SK-N-SH treated with all-trans-retinoic acid at 6 μM for 48 hours (cell line): ENCODE data around the gene GNG13.

Experiments used
- ATAC-seq: fragments of 200-7000 bp; cut with Tn5 transposase; 3 replicates; pipeline ENCODE4 v1.9.1; 2020; ENCODE audit warnings: mild to moderate bottlenecking, moderate library complexity
- BACH2 ChIP-seq: fragments of 250-450 bp; sonication (Bioruptor Pico); IDR thresholded peaks from 2 replicates; pipeline ENCODE4 v1.9.0; 2021; ENCODE audit warnings: mild to moderate bottlenecking, borderline replicate concordance
- CSDC2 ChIP-seq: fragments of 250-450 bp; sonication (Bioruptor Pico); IDR thresholded peaks from 2 replicates; pipeline ENCODE4 v1.5.0; 2020; ENCODE audit warnings: mild to moderate bottlenecking, moderate library complexity
- ESRRG ChIP-seq: fragments of 250-450 bp; sonication (Bioruptor Pico); IDR thresholded peaks from 2 replicates; pipeline ENCODE4 v1.6.1; 2021; ENCODE audit warnings: mild to moderate bottlenecking
- ISL1 ChIP-seq: fragments of 250-450 bp; sonication (Bioruptor Pico); IDR thresholded peaks from 2 replicates; pipeline ENCODE4 v2.1.2; 2022; ENCODE audit warnings: mild to moderate bottlenecking, moderate library complexity
- PPARA ChIP-seq: fragments of 250-450 bp; sonication (Bioruptor Pico); IDR thresholded peaks from 2 replicates; pipeline ENCODE4 v1.5.0; 2020; ENCODE audit warnings: mild to moderate bottlenecking, borderline replicate concordance
- RARB ChIP-seq: fragments of 250-450 bp; sonication (Bioruptor Pico); IDR thresholded peaks from 2 replicates; pipeline ENCODE4 v1.8.0; 2021; ENCODE audit warnings: mild to moderate bottlenecking, moderate library complexity
- TCF4 ChIP-seq: fragments of 250-450 bp; sonication (Bioruptor Pico); IDR thresholded peaks from 2 replicates; pipeline ENCODE4 v1.8.0; 2021; ENCODE audit warnings: mild to moderate bottlenecking, moderate library complexity, borderline replicate concordance
- ZC3H10 ChIP-seq: fragments of 250-450 bp; sonication (Bioruptor Pico); IDR thresholded peaks from 2 replicates; pipeline ENCODE4 v1.5.1; 2021; ENCODE audit warnings: mild to moderate bottlenecking, moderate library complexity
- ZNF565 ChIP-seq: fragments of 450-650 bp; formaldehyde crosslinking; conservative IDR thresholded peaks from 2 replicates; pipeline ENCODE4 v1.5.0; 2020; ENCODE audit warnings: low read depth, mild to moderate bottlenecking, moderate library complexity
- ZNF70 ChIP-seq: fragments of 450-650 bp; formaldehyde crosslinking; IDR thresholded peaks from 2 replicates; pipeline ENCODE4 v1.5.0; 2020; ENCODE audit warnings: mild to moderate bottlenecking, moderate library complexity
- ZNF8 ChIP-seq: fragments of 450-650 bp; formaldehyde crosslinking; IDR thresholded peaks from 2 replicates; pipeline ENCODE4 v1.5.0; 2020; ENCODE audit warnings: mild to moderate bottlenecking, moderate library complexity
- TF ChIP-seq, protein P1 (sequence below): fragments of 250-450 bp; sonication (Bioruptor Pico); IDR thresholded peaks from 2 replicates; pipeline ENCODE4 v1.5.0; 2020; ENCODE audit warnings: mild to moderate bottlenecking, moderate library complexity
- TF ChIP-seq, protein P2 (sequence below): fragments of 250-450 bp; sonication (Bioruptor Pico); IDR thresholded peaks from 2 replicates; pipeline ENCODE4 v1.8.0; 2020; ENCODE audit warnings: mild to moderate bottlenecking, moderate library complexity, borderline replicate concordance
- TF ChIP-seq, protein P3 (sequence below): fragments of 250-450 bp; sonication (Bioruptor Pico); IDR thresholded peaks from 2 replicates; pipeline ENCODE4 v1.5.1; 2021; ENCODE audit warnings: mild to moderate bottlenecking, moderate library complexity

Gene GNG13

DNA sequence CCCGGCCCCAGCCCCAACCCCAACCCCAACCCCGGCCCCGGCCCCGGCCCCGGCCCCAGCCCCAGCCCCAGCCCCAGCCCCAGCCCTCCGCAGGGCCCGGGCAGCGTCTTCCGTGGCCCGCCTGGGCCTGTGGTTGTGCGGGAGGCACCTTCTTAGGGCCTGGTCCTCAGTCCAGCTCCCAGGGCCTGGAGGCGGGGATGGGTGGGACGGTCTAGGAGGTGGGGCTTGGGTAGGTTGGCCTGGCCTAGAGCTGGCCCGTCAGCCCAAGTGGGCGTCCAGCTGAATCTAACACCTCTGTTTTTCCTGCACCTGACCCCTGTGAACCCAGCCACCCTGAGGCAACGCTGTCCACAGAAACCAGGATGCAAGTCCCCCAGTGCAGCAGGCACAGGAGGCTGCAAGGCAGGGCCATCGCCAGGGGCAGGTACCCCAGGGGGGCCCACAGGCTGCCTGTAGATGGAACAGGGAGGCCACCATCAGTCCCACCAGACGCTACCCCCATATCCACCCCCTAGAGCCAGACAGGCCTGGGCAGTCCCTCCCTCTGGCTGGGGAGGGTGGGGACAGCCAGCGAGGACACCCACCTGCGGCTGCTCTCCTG is 31.2 kb downstream of the GNG13 start (continued):
- TF ChIP-seq, protein P1, sequence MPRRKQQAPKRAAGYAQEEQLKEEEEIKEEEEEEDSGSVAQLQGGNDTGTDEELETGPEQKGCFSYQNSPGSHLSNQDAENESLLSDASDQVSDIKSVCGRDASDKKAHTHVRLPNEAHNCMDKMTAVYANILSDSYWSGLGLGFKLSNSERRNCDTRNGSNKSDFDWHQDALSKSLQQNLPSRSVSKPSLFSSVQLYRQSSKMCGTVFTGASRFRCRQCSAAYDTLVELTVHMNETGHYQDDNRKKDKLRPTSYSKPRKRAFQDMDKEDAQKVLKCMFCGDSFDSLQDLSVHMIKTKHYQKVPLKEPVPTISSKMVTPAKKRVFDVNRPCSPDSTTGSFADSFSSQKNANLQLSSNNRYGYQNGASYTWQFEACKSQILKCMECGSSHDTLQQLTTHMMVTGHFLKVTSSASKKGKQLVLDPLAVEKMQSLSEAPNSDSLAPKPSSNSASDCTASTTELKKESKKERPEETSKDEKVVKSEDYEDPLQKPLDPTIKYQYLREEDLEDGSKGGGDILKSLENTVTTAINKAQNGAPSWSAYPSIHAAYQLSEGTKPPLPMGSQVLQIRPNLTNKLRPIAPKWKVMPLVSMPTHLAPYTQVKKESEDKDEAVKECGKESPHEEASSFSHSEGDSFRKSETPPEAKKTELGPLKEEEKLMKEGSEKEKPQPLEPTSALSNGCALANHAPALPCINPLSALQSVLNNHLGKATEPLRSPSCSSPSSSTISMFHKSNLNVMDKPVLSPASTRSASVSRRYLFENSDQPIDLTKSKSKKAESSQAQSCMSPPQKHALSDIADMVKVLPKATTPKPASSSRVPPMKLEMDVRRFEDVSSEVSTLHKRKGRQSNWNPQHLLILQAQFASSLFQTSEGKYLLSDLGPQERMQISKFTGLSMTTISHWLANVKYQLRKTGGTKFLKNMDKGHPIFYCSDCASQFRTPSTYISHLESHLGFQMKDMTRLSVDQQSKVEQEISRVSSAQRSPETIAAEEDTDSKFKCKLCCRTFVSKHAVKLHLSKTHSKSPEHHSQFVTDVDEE (CRISPR knock-in tag) = no peak
- TF ChIP-seq TCF4 (no peak), ESRRG (CRISPR knock-in tag) (no peak), RARB (CRISPR knock-in tag) (no peak), ISL1 (CRISPR knock-in tag) (no peak)
- TF ChIP-seq, protein P2, sequence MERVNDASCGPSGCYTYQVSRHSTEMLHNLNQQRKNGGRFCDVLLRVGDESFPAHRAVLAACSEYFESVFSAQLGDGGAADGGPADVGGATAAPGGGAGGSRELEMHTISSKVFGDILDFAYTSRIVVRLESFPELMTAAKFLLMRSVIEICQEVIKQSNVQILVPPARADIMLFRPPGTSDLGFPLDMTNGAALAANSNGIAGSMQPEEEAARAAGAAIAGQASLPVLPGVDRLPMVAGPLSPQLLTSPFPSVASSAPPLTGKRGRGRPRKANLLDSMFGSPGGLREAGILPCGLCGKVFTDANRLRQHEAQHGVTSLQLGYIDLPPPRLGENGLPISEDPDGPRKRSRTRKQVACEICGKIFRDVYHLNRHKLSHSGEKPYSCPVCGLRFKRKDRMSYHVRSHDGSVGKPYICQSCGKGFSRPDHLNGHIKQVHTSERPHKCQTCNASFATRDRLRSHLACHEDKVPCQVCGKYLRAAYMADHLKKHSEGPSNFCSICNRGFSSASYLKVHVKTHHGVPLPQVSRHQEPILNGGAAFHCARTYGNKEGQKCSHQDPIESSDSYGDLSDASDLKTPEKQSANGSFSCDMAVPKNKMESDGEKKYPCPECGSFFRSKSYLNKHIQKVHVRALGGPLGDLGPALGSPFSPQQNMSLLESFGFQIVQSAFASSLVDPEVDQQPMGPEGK (CRISPR knock-in tag) = no peak

DNA sequence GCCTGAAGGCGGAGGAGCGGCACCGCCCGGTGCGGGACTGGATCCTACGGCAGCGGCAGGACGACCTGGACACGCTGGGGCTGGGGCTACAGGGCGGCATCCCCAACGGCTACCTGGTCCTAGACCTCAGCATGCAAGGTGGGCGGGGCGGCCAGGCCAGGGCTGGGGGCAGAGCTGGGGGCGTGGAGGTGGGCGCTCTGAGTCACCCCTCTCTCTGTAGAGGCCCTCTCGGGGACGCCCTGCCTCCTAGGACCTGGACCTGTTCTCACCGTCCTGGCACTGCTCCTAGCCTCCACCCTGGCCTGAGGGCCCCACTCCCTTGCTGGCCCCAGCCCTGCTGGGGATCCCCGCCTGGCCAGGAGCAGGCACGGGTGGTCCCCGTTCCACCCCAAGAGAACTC is 32.1 kb downstream of the GNG13 start:
- no peak for ATAC-seq
- TF ChIP-seq PPARA (CRISPR knock-in tag) = no peak
- no peak for TF ChIP-seq TCF4
- no peak for TF ChIP-seq CSDC2 (CRISPR knock-in tag)
- TF ChIP-seq ZC3H10 (CRISPR knock-in tag) = no peak
- no peak for TF ChIP-seq ZNF70 (CRISPR knock-in tag)
- no peak for TF ChIP-seq ESRRG (CRISPR knock-in tag)
- TF ChIP-seq, protein P1 (CRISPR knock-in tag) = no peak
- TF ChIP-seq, protein P3, sequence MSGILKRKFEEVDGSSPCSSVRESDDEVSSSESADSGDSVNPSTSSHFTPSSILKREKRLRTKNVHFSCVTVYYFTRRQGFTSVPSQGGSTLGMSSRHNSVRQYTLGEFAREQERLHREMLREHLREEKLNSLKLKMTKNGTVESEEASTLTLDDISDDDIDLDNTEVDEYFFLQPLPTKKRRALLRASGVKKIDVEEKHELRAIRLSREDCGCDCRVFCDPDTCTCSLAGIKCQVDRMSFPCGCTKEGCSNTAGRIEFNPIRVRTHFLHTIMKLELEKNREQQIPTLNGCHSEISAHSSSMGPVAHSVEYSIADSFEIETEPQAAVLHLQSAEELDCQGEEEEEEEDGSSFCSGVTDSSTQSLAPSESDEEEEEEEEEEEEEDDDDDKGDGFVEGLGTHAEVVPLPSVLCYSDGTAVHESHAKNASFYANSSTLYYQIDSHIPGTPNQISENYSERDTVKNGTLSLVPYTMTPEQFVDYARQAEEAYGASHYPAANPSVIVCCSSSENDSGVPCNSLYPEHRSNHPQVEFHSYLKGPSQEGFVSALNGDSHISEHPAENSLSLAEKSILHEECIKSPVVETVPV (CRISPR knock-in tag) = no peak
- no peak for TF ChIP-seq ZNF565 (CRISPR knock-in tag)
- no peak for TF ChIP-seq BACH2
- TF ChIP-seq ZNF8 = no peak
- TF ChIP-seq, all 23 proteins: peak for 0

DNA sequence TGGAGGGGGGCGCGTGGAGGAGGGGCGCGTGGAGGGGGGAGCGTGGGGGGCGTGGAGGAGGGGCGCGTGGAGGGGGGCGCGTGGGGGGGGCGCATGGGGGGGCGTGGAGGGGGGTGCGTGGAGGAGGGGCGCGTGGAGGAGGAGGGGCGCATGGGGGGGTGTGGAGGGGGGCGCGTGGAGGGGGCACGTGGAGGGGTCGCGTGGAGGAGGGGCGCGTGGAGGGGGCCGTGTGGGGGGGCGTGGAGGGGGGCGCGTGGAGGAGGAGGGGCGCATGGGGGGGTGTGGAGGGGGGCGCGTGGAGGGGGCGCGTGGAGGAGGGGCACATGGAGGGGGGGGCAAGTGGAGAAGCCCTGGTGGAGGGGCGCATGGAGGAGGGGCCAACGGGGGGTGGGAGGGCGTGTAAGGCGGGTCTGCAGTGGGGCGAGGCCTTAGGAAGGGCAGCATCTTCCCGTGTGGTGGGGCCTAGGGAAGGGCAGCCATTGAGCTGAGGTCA is 32.7 kb downstream of the GNG13 start:
- no peak for ATAC-seq
- TF ChIP-seq, protein P2 (CRISPR knock-in tag) = no peak
- TF ChIP-seq ZNF8 = no peak
- TF ChIP-seq ZC3H10 (CRISPR knock-in tag) = no peak
- TF ChIP-seq TCF4 = no peak
- TF ChIP-seq, protein P1 (CRISPR knock-in tag) = no peak
